CD4-positive, alpha-beta T cell treated with Interleukin-6 at 100 ng/mL for 8 hours (primary cell): ENCODE data around the gene RPS19.

Source experiments
- DNase-seq: peaks from one replicate; pipeline ENCODE4 v3.0.0-alpha.2; 2020; ENCODE audit warnings: mixed read lengths, low spot score

Gene RPS19

GRCh38 chr19:41915021-41915775 is 55.1 kb downstream of the RPS19 start:
- no peak for DNase-seq

GRCh38 chr19:41915776-41916414 is 55.8 kb downstream of the RPS19 start:
- no peak for DNase-seq

GRCh38 chr19:41917676-41918075 is 57.6 kb downstream of the RPS19 start:
- no peak for DNase-seq

- DNase-seq: no peak
Measured at GRCh38 chr19:41918095-41918494, 58.0 kb downstream of the RPS19 start.

- DNase-seq: no peak
Measured at GRCh38 chr19:41918653-41919244, 58.7 kb downstream of the RPS19 start.

- DNase-seq: no peak
Measured at GRCh38 chr19:41919948-41920712, 60.1 kb downstream of the RPS19 start.

- DNase-seq: no peak
Measured at GRCh38 chr19:41920882-41921576, 61.0 kb downstream of the RPS19 start.

- DNase-seq: no peak
Measured at GRCh38 chr19:41921577-41922576, 61.8 kb downstream of the RPS19 start.
